Activated CD8-positive, alpha-beta memory T cell treated with anti-CD3 and anti-CD28 coated beads for 24 hours (primary cell): ENCODE data around the gene ANKRD29.
"Not testable (repeated sequence)": the region's sequence is repeated elsewhere in the genome, so short reads cannot be mapped to it uniquely, and the experiment has no call there.

ENCODE experiments used
- DNase-seq: peaks from one replicate; pipeline ENCODE4 v3.0.0-alpha.2; 2020

ANKRD29 gene

GRCh38 chr18:23641937-23642666 lies 20.6 kb downstream of the ANKRD29 start:
- DNase-seq: no peak

GRCh38 chr18:23641143-23641720 lies 21.5 kb downstream of the ANKRD29 start:
- DNase-seq: no peak

- DNase-seq: no peak
Measured at GRCh38 chr18:23640052-23640451, 22.7 kb downstream of the ANKRD29 start.

- DNase-seq: not testable (repeated sequence)
Measured at GRCh38 chr18:23636433-23636832, 26.3 kb downstream of the ANKRD29 start.

- no peak for DNase-seq
Measured at GRCh38 chr18:23636071-23636399, 26.7 kb downstream of the ANKRD29 start.

GRCh38 chr18:23635283-23636070 lies 27.2 kb downstream of the ANKRD29 start:
- DNase-seq: no peak

GRCh38 chr18:23634692-23635091 lies 28.0 kb downstream of the ANKRD29 start:
- DNase-seq: no peak

GRCh38 chr18:23632615-23633014 lies 30.1 kb downstream of the ANKRD29 start:
- no peak for DNase-seq

- no peak for DNase-seq
Measured at GRCh38 chr18:23631746-23632145, 31.0 kb downstream of the ANKRD29 start.

- DNase-seq: no peak
Measured at GRCh38 chr18:23631312-23631711, 31.4 kb downstream of the ANKRD29 start.

- no peak for DNase-seq
Measured at GRCh38 chr18:23629444-23629946, 33.2 kb downstream of the ANKRD29 start.

- DNase-seq: no peak
Measured at GRCh38 chr18:23627970-23628369, 34.7 kb downstream of the ANKRD29 start.

GRCh38 chr18:23627321-23627720 lies 35.4 kb downstream of the ANKRD29 start:
- DNase-seq: no peak

GRCh38 chr18:23626451-23627279 lies 36.0 kb downstream of the ANKRD29 start:
- DNase-seq: no peak

GRCh38 chr18:23623040-23623439 lies 39.7 kb downstream of the ANKRD29 start:
- DNase-seq: no peak

GRCh38 chr18:23619388-23619881 lies 43.3 kb downstream of the ANKRD29 start:
- peak; percentile 59 for DNase-seq

- DNase-seq: no peak
Measured at GRCh38 chr18:23618862-23619387, 43.8 kb downstream of the ANKRD29 start.

GRCh38 chr18:23617412-23618014 lies 45.2 kb downstream of the ANKRD29 start:
- no peak for DNase-seq

GRCh38 chr18:23616258-23616657 lies 46.5 kb downstream of the ANKRD29 start:
- no peak for DNase-seq

GRCh38 chr18:23614891-23615290 lies 47.8 kb downstream of the ANKRD29 start:
- no peak for DNase-seq

- no peak for DNase-seq
Measured at GRCh38 chr18:23614413-23614812, 48.3 kb downstream of the ANKRD29 start.

- not testable (repeated sequence) for DNase-seq
Measured at GRCh38 chr18:23613091-23613475, 49.6 kb downstream of the ANKRD29 start.
